SK-N-SH (cell line): Measurements from ENCODE around the gene DLGAP5. TPM values are rescaled to one million over a fixed set of nuclear protein-coding genes. Genes with fewer than 3 reads are reported as not detected.

Experiments used
- CTCF ChIA-PET: fragments of 300-600, 350-600 bp; formaldehyde crosslinking; extraction: SDS; loops from one replicate; lab custom pipeline; 2021; lab: Yijun Ruan, JAX
- POLR2A ChIA-PET: fragments of 350-600 bp; sonication (Branson Sonifier 250); formaldehyde crosslinking; extraction: SDS; loops from one replicate; lab custom pipeline; 2020; ENCODE audit warnings: antibody characterized with exemption, inconsistent platforms; lab: Yijun Ruan, JAX
- DNase-seq: peaks from one replicate; pipeline ENCODE4 v3.0.0; 2012
- H2AFZ ChIP-seq: fragments of 200-600 bp; sonication (generic); 2 replicates; pipeline ENCODE4 v1.8.1; 2016; ENCODE audit warnings: antibody characterized with exemption, mild to moderate bottlenecking, low read depth
- H3F3A ChIP-seq: fragments of 200-600 bp; sonication (generic); replicated peaks from 2 replicates; pipeline ENCODE3; 2016; ENCODE audit warnings: antibody characterized with exemption, mild to moderate bottlenecking; ENCODE audit not compliant: insufficient read depth
- H3K27ac ChIP-seq, 2 experiments: fragments of 200-500 bp in 1 of 2; fragments of 200-600 bp in 1 of 2; sonication (Bioruptor generic) in 1 of 2; sonication (generic), shearing (Covaris generic) in 1 of 2; 2 replicates each; pipeline versions ENCODE4 v1.5.1 to v1.6.1; 2014 to 2016; ENCODE audit warnings: low read depth in 2 of 2, inconsistent platforms in 1 of 2, low read length in 1 of 2, mild to moderate bottlenecking in 1 of 2, mixed read lengths in 1 of 2
- H3K27me3 ChIP-seq: fragments of 200-600 bp; sonication (generic), shearing (Covaris generic); 2 replicates; pipeline ENCODE4 v1.6.1; 2016; ENCODE audit warnings: mixed run types; ENCODE audit not compliant: insufficient read depth
- H3K36me3 ChIP-seq, 2 experiments: fragments of 200-500 bp in 1 of 2; fragments of 200-600 bp in 1 of 2; sonication (Bioruptor generic) in 1 of 2; sonication (generic) in 1 of 2; replicated peaks in 1 of 2; 2 replicates each; pipeline versions ENCODE3 to v1.5.1; 2014 to 2016; ENCODE audit warnings: low read length in 1 of 2, mild to moderate bottlenecking in 1 of 2; ENCODE audit not compliant: insufficient read depth in 2 of 2, control insufficient read depth in 1 of 2
- H3K4me1 ChIP-seq, 2 experiments: fragments of 200-500 bp in 1 of 2; fragments of 200-600 bp in 1 of 2; sonication (Bioruptor generic) in 1 of 2; sonication (generic), shearing (Covaris generic) in 1 of 2; 2 replicates each; pipeline versions ENCODE4 v1.5.1 to v1.6.1; 2014 to 2016; ENCODE audit warnings: low read depth in 1 of 2, low read length in 1 of 2, mixed run types in 1 of 2; ENCODE audit not compliant: insufficient read depth in 2 of 2, control insufficient read depth in 1 of 2
- H3K4me2 ChIP-seq: fragments of 200-600 bp; sonication (generic), shearing (Covaris generic); 2 replicates; pipeline ENCODE4 v1.6.1; 2017; ENCODE audit warnings: mixed run types
- H3K4me3 ChIP-seq, 2 experiments: fragments of 200-500 bp in 1 of 2; fragments of 200-600 bp in 1 of 2; sonication (Bioruptor generic) in 1 of 2; sonication (generic), shearing (Covaris generic) in 1 of 2; 2 replicates each; pipeline versions ENCODE4 v1.5.1 to v1.8.1; 2014 to 2016; ENCODE audit warnings: low read depth in 2 of 2, inconsistent platforms in 1 of 2, low read length in 1 of 2, mild to moderate bottlenecking in 1 of 2, mixed read lengths in 1 of 2, moderate library complexity in 1 of 2
- H3K79me2 ChIP-seq: fragments of 200-600 bp; sonication (generic); 2 replicates; pipeline ENCODE4 v1.8.1; 2017; ENCODE audit warnings: mild to moderate bottlenecking; ENCODE audit not compliant: insufficient read depth
- H3K9ac ChIP-seq: fragments of 200-600 bp; sonication (generic); 2 replicates; pipeline ENCODE4 v1.6.1; 2017; ENCODE audit warnings: mixed run types
- H3K9me2 ChIP-seq: fragments of 200-600 bp; sonication (generic); 2 replicates; pipeline ENCODE4 v1.6.1; 2017; ENCODE audit warnings: mixed run types
- H3K9me3 ChIP-seq: fragments of 200-600 bp; sonication (generic); 2 replicates; pipeline ENCODE4 v1.6.1; 2017; ENCODE audit warnings: mixed run types, mild to moderate bottlenecking, moderate library complexity
- H4K20me1 ChIP-seq: fragments of 200-600 bp; sonication (generic); 2 replicates; pipeline ENCODE4 v1.6.1; 2017; ENCODE audit warnings: mild to moderate bottlenecking, mixed run types; ENCODE audit not compliant: insufficient read depth
- EZH2phosphoT487 ChIP-seq: fragments of 200-600 bp; sonication (generic); IDR thresholded peaks from 2 replicates; pipeline ENCODE4 v1.6.1; 2017; ENCODE audit warnings: low read depth, mixed run types, mild to moderate bottlenecking, antibody characterized with exemption, moderate library complexity, borderline replicate concordance
- FOXJ3 ChIP-seq: sonication (generic); formaldehyde crosslinking; IDR thresholded peaks from 2 replicates; pipeline ENCODE4 v1.5.1; 2020; ENCODE audit warnings: mild to moderate bottlenecking, missing genetic modification reagents
- IRF3 ChIP-seq: fragments of 150-350 bp; IDR thresholded peaks from 2 replicates; pipeline ENCODE4 v1.6.1; 2016; ENCODE audit warnings: mild to moderate bottlenecking, low read depth, low read length
- MXI1 ChIP-seq: IDR thresholded peaks from 2 replicates; pipeline ENCODE4 v1.6.1; 2012; ENCODE audit warnings: mild to moderate bottlenecking, low read depth, low read length, improper control_type of control experiment
- RFX5 ChIP-seq: IDR thresholded peaks from 2 replicates; pipeline ENCODE4 v1.6.1; 2012; ENCODE audit warnings: mild to moderate bottlenecking, improper control_type of control experiment, low read length
- RXRA ChIP-seq: IDR thresholded peaks from 2 replicates; pipeline ENCODE4 v1.4.0; 2012; ENCODE audit warnings: low read depth, mild to moderate bottlenecking, borderline replicate concordance
- TCF12 ChIP-seq: IDR thresholded peaks from 2 replicates; pipeline ENCODE4 v1.4.0; 2012
- TEAD4 ChIP-seq: IDR thresholded peaks from 2 replicates; pipeline ENCODE4 v1.4.0; 2012; ENCODE audit warnings: mild to moderate bottlenecking, borderline replicate concordance; ENCODE audit not compliant: insufficient read depth
- YY1 ChIP-seq: IDR thresholded peaks from 2 replicates; pipeline ENCODE4 v1.4.0; 2012; ENCODE audit warnings: low read depth, mild to moderate bottlenecking
- WGBS: methylation state at CpG from one replicate; pipeline ENCODE4 v1.1.6; 2017; ENCODE audit warnings: low lambda C conversion rate; 5-methylcytosine and 5-hydroxymethylcytosine counted together
- polyA plus RNA-seq, 3 experiments: library from polyadenylated mRNA; depleted of rRNA; stranded (reverse); fragments of >200 nt; gene quantifications; 2 replicates each; pipeline ENCODE4 v1.2.3, GENCODE V29; 2012
- TF ChIP-seq, protein P1 (sequence below): IDR thresholded peaks from 2 replicates; pipeline ENCODE4 v1.4.0; 2012; ENCODE audit warnings: low read depth, borderline replicate concordance
- TF ChIP-seq, protein P2 (sequence below): IDR thresholded peaks from 2 replicates; pipeline ENCODE4 v1.4.0; 2012; ENCODE audit warnings: low read depth

DLGAP5 gene
- polyA plus RNA-seq, 1 of the 3 experiments (the other 2 are of a cell fraction), result 6.4 TPM

DNA sequence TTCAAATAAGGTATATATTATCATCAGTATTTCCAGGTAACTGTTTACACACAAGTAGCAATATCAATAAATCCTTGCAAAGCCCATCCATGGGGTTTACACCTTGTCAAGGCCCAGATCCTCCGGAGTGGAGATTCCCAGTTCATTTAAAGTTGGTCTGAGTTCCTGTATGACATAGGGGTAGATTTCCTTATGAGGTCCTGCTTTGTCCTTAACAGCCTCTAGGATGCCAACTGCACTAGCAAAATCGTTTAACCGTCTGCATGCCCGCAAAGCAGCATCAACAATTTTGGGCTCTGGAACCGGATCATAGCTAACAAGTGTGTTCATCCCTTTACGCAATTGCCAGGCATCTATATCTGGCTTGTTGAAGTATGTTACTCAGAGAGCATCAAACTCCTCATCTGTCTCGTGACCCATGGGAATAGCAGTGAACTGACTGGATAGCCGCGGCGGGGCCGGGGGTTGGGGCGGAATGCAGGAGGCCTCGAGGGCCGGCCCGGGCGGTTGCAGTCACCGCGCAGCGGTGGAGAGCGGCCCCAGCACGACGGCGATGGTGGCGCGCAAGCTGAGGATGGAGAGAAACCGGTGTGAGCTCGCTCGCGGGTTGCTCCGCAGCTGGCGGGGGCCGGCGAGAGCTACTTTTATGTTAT is 49.3 kb upstream of the DLGAP5 start (continued):
- TF ChIP-seq TCF12, result no peak
- TF ChIP-seq, protein P1, sequence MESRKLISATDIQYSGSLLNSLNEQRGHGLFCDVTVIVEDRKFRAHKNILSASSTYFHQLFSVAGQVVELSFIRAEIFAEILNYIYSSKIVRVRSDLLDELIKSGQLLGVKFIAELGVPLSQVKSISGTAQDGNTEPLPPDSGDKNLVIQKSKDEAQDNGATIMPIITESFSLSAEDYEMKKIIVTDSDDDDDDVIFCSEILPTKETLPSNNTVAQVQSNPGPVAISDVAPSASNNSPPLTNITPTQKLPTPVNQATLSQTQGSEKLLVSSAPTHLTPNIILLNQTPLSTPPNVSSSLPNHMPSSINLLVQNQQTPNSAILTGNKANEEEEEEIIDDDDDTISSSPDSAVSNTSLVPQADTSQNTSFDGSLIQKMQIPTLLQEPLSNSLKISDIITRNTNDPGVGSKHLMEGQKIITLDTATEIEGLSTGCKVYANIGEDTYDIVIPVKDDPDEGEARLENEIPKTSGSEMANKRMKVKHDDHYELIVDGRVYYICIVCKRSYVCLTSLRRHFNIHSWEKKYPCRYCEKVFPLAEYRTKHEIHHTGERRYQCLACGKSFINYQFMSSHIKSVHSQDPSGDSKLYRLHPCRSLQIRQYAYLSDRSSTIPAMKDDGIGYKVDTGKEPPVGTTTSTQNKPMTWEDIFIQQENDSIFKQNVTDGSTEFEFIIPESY, result no peak
- no peak for TF ChIP-seq FOXJ3

GRCh38 chr14:55239320-55239719 is 47.9 kb upstream of the DLGAP5 start:
- Histone ChIP-seq H3K9me2 (no peaks in the 10 kb centered on the region), H3K4me2 (no peak overlapping the region), H3K9ac (no peak overlapping the region), H3K4me3 (no peak overlapping the region)
- CTCF ChIA-PET, result interaction anchor here (1.6 kb wide), 1 partner anchor 31 kb away, joined by 3 read pairs; no protein-coding TSS in a partner anchor
- 50% methylated on average over 1 of the region's 1 CpG for WGBS
- TF ChIP-seq YY1 (no peak), TCF12 (no peak), RFX5 (no peak), EZH2phosphoT487 (no peak), IRF3 (no peak), TEAD4 (no peak), MXI1 (no peak), RXRA (no peak)
- TF ChIP-seq, protein P1, result no peak
- TF ChIP-seq, protein P2, sequence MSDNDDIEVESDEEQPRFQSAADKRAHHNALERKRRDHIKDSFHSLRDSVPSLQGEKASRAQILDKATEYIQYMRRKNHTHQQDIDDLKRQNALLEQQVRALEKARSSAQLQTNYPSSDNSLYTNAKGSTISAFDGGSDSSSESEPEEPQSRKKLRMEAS, result no peak
- TF ChIP-seq, all 33 proteins: peak for 0
- Histone ChIP-seq H4K20me1 (no peaks in the 10 kb centered on the region), H2AFZ (no peak overlapping the region), H3K36me3 (no peaks in the 10 kb centered on the region), H3K79me2 (no peaks in the 10 kb centered on the region), H3K9me3 (no peaks in the 10 kb centered on the region), H3F3A (no peaks in the 10 kb centered on the region), H3K27ac (no peak overlapping the region), H3K27me3 (peaks cover 7% of the 10 kb centered on the region), H3K4me1 (no peaks in the 10 kb centered on the region)
- no peak for DNase-seq
- POLR2A ChIA-PET, result no interaction called here
